ENCODE results near the gene FAM222A.

FAM222A gene

GRCh38 chr12:109725321-109726105 lies 11.9 kb downstream of the FAM222A start:
- Mint-ChIP-seq H3K4me3 (no peak overlapping the region), H3K27me3 (no peaks in the 10 kb centered on the region), H3K4me1 (peaks cover 5% of the 10 kb centered on the region), H3K36me3 (no peaks in the 10 kb centered on the region), H3K27ac (no peak overlapping the region), H3K9me3 (no peaks in the 10 kb centered on the region)

GRCh38 chr12:109726106-109726497 lies 12.5 kb downstream of the FAM222A start:
- no peak overlapping the region for H3K27ac Mint-ChIP-seq
- H3K4me1 Mint-ChIP-seq: peaks cover 5% of the 10 kb centered on the region
- no peaks in the 10 kb centered on the region for H3K36me3 Mint-ChIP-seq
- no peaks in the 10 kb centered on the region for H3K9me3 Mint-ChIP-seq
- H3K4me3 Mint-ChIP-seq: no peak overlapping the region
- no peaks in the 10 kb centered on the region for H3K27me3 Mint-ChIP-seq

- Mint-ChIP-seq H3K4me3 (no peak overlapping the region), H3K9me3 (no peaks in the 10 kb centered on the region), H3K27ac (no peak overlapping the region), H3K27me3 (no peaks in the 10 kb centered on the region), H3K36me3 (no peaks in the 10 kb centered on the region), H3K4me1 (peaks cover 5% of the 10 kb centered on the region)
Measured at GRCh38 chr12:109726511-109727038, 12.9 kb downstream of the FAM222A start.

GRCh38 chr12:109727039-109727723 lies 13.6 kb downstream of the FAM222A start:
- Mint-ChIP-seq H3K4me1 (peaks cover 5% of the 10 kb centered on the region), H3K27me3 (no peaks in the 10 kb centered on the region), H3K4me3 (no peak overlapping the region), H3K9me3 (no peaks in the 10 kb centered on the region), H3K27ac (no peak overlapping the region), H3K36me3 (no peaks in the 10 kb centered on the region)

GRCh38 chr12:109727746-109728726 lies 14.4 kb downstream of the FAM222A start:
- Mint-ChIP-seq H3K4me3 (no peak overlapping the region), H3K9me3 (no peaks in the 10 kb centered on the region), H3K4me1 (peaks cover 5% of the 10 kb centered on the region), H3K27ac (no peak overlapping the region), H3K36me3 (no peaks in the 10 kb centered on the region), H3K27me3 (peaks cover 3% of the 10 kb centered on the region)

GRCh38 chr12:109728921-109729320 lies 15.3 kb downstream of the FAM222A start:
- Mint-ChIP-seq H3K9me3 (no peaks in the 10 kb centered on the region), H3K27ac (no peak overlapping the region), H3K27me3 (peaks cover 6% of the 10 kb centered on the region), H3K36me3 (no peaks in the 10 kb centered on the region), H3K4me1 (peaks cover 5% of the 10 kb centered on the region), H3K4me3 (no peak overlapping the region)

- no peaks in the 10 kb centered on the region for H3K36me3 Mint-ChIP-seq
- peaks cover 5% of the 10 kb centered on the region for H3K4me1 Mint-ChIP-seq
- no peak overlapping the region for H3K4me3 Mint-ChIP-seq
- no peaks in the 10 kb centered on the region for H3K9me3 Mint-ChIP-seq
- no peak overlapping the region for H3K27ac Mint-ChIP-seq
- H3K27me3 Mint-ChIP-seq: peaks cover 8% of the 10 kb centered on the region
Measured at GRCh38 chr12:109729371-109729781, 15.8 kb downstream of the FAM222A start.

- no peaks in the 10 kb centered on the region for H3K36me3 Mint-ChIP-seq
- H3K9me3 Mint-ChIP-seq: no peaks in the 10 kb centered on the region
- H3K4me3 Mint-ChIP-seq: no peak overlapping the region
- no peak overlapping the region for H3K27ac Mint-ChIP-seq
- H3K4me1 Mint-ChIP-seq: peaks cover 5% of the 10 kb centered on the region
- peaks cover 9% of the 10 kb centered on the region for H3K27me3 Mint-ChIP-seq
Measured at GRCh38 chr12:109729801-109730200, 16.2 kb downstream of the FAM222A start.

GRCh38 chr12:109730306-109731145 lies 16.9 kb downstream of the FAM222A start:
- H3K4me3 Mint-ChIP-seq: no peak overlapping the region
- no peaks in the 10 kb centered on the region for H3K36me3 Mint-ChIP-seq
- no peak overlapping the region for H3K27ac Mint-ChIP-seq
- no peaks in the 10 kb centered on the region for H3K9me3 Mint-ChIP-seq
- peaks cover 15% of the 10 kb centered on the region for H3K27me3 Mint-ChIP-seq
- peaks cover 5% of the 10 kb centered on the region for H3K4me1 Mint-ChIP-seq

- Mint-ChIP-seq H3K27me3 (peaks cover 17% of the 10 kb centered on the region), H3K4me3 (no peak overlapping the region), H3K36me3 (no peaks in the 10 kb centered on the region), H3K4me1 (peaks cover 5% of the 10 kb centered on the region), H3K27ac (no peak overlapping the region), H3K9me3 (no peaks in the 10 kb centered on the region)
Measured at GRCh38 chr12:109731231-109731731, 17.7 kb downstream of the FAM222A start.

GRCh38 chr12:109731806-109732205 lies 18.2 kb downstream of the FAM222A start:
- Mint-ChIP-seq H3K27me3 (peaks cover 17% of the 10 kb centered on the region), H3K4me1 (peaks cover 5% of the 10 kb centered on the region), H3K4me3 (no peak overlapping the region), H3K27ac (no peak overlapping the region), H3K36me3 (no peaks in the 10 kb centered on the region), H3K9me3 (no peaks in the 10 kb centered on the region)

GRCh38 chr12:109732321-109733305 lies 19.0 kb downstream of the FAM222A start:
- Mint-ChIP-seq H3K27me3 (peaks cover 17% of the 10 kb centered on the region), H3K9me3 (no peaks in the 10 kb centered on the region), H3K36me3 (no peaks in the 10 kb centered on the region), H3K4me3 (no peak overlapping the region), H3K27ac (no peak overlapping the region), H3K4me1 (peaks cover 5% of the 10 kb centered on the region)

GRCh38 chr12:109734219-109735000 lies 20.8 kb downstream of the FAM222A start:
- no peaks in the 10 kb centered on the region for H3K36me3 Mint-ChIP-seq
- no peak overlapping the region for H3K4me3 Mint-ChIP-seq
- no peaks in the 10 kb centered on the region for H3K4me1 Mint-ChIP-seq
- no peak overlapping the region for H3K27ac Mint-ChIP-seq
- no peaks in the 10 kb centered on the region for H3K9me3 Mint-ChIP-seq
- peaks cover 17% of the 10 kb centered on the region for H3K27me3 Mint-ChIP-seq

Data from activated naive CD4-positive, alpha-beta T cell treated with anti-CD3 and anti-CD28 coated beads, Interleukin-2, amount 50 U/mL, for 24 hours (primary cell).